Upper lobe of right lung (tissue), 1 donor: Measurements from ENCODE around the gene IL12RB2. TPM values are rescaled to one million over a fixed set of nuclear protein-coding genes. Genes with fewer than 3 reads are reported as not detected.
"Not testable (repeated sequence)": the region's sequence is repeated elsewhere in the genome, so short reads cannot be mapped to it uniquely, and the experiment has no call there.

Source experiments
- ATAC-seq: fragments of 200-7000 bp; cut with Tn5 transposase; one replicate; pipeline ENCODE4 v1.9.1; 2020; ENCODE audit warnings: mild to moderate bottlenecking, moderate library complexity
- DNase-seq: peaks from one replicate; pipeline ENCODE4 v3.0.0-alpha.2; 2020
- H3K27ac ChIP-seq: fragments of 200-600 bp; one replicate; pipeline ENCODE4 v1.8.0; 2022
- H3K27me3 ChIP-seq: fragments of 200-600 bp; one replicate; pipeline ENCODE4 v1.8.0; 2022; ENCODE audit warnings: mild to moderate bottlenecking
- H3K36me3 ChIP-seq: fragments of 200-600 bp; one replicate; pipeline ENCODE4 v1.8.0; 2022
- H3K4me1 ChIP-seq: fragments of 200-600 bp; one replicate; pipeline ENCODE4 v1.8.0; 2022
- H3K4me3 ChIP-seq: fragments of 200-600 bp; one replicate; pipeline ENCODE4 v1.8.0; 2022; ENCODE audit warnings: mild to moderate bottlenecking
- H3K9me3 ChIP-seq: fragments of 200-600 bp; one replicate; pipeline ENCODE4 v1.8.0; 2022
- intact Hi-C: fragments of 100-400 bp; cut with DNase I; formaldehyde crosslinking; loops from one replicate; pipeline ENCODE4 v1.11.0; 2022
- total RNA-seq: library from RNA; stranded (reverse); fragmentation: NEBNext Ultra II Directional; extraction: Animal tissue kit (Norgen Biotek cat#: 25700); gene quantifications from one replicate; pipeline ENCODE4 v1.2.1, GENCODE V29; 2021
- TF ChIP-seq, protein P1 (sequence below): fragments of 200-600 bp; IDR thresholded peaks from one replicate; pipeline ENCODE4 v1.8.0; 2022; ENCODE audit warnings: antibody characterized with exemption
- donor health status: DM: no; HTN: yes; CAD: no; lungs with severe emphysema.

Gene IL12RB2
- total RNA-seq, 1 donor from 2014 or later = 0.87 TPM

DNA sequence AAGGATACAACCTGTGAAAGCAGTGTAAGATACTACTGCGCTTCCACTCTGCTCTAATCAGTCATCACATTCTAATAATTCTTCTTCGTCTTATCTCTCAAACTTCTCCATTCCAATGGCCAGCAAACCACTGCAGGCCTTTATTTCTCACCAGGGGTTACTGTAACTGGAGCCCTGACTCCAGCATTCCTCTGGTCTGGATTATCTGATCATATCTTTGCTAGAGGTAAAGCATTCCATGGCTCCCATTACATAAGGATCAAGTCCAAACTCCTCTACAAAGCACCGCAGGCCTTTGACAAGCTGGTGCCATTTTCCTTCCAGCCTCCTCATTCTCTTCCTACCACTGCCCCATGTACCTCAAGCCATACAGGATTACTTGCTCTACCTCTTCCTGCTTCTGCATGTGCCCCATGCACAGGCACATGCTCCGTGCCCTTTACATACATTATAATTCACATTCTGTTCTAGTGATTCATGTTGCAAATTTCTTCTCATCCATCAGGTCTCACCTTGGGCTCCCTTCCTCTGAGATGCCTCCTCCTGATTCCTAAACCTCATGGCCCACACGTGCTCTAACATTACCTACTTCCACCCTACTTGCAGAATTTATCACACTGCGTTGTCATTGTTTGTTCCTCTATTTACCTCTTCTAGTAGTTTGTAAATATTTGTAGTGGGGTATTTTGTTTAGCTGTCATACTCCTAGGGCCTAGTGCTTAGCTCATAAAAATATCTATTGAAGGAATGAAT lies 131.8 kb downstream of the IL12RB2 start:
- TF ChIP-seq, protein P1, sequence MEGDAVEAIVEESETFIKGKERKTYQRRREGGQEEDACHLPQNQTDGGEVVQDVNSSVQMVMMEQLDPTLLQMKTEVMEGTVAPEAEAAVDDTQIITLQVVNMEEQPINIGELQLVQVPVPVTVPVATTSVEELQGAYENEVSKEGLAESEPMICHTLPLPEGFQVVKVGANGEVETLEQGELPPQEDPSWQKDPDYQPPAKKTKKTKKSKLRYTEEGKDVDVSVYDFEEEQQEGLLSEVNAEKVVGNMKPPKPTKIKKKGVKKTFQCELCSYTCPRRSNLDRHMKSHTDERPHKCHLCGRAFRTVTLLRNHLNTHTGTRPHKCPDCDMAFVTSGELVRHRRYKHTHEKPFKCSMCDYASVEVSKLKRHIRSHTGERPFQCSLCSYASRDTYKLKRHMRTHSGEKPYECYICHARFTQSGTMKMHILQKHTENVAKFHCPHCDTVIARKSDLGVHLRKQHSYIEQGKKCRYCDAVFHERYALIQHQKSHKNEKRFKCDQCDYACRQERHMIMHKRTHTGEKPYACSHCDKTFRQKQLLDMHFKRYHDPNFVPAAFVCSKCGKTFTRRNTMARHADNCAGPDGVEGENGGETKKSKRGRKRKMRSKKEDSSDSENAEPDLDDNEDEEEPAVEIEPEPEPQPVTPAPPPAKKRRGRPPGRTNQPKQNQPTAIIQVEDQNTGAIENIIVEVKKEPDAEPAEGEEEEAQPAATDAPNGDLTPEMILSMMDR = no peak
- H3K27me3 ChIP-seq = no peaks in the 10 kb centered on the region
- no peak overlapping the region for H3K27ac ChIP-seq
- intact Hi-C loops = no loop called here
- H3K4me3 ChIP-seq = no peak overlapping the region
- no peak for DNase-seq
- peaks cover 6% of the 10 kb centered on the region for H3K4me1 ChIP-seq
- no peak for ATAC-seq
- no peaks in the 10 kb centered on the region for H3K36me3 ChIP-seq
- no peaks in the 10 kb centered on the region for H3K9me3 ChIP-seq

DNA sequence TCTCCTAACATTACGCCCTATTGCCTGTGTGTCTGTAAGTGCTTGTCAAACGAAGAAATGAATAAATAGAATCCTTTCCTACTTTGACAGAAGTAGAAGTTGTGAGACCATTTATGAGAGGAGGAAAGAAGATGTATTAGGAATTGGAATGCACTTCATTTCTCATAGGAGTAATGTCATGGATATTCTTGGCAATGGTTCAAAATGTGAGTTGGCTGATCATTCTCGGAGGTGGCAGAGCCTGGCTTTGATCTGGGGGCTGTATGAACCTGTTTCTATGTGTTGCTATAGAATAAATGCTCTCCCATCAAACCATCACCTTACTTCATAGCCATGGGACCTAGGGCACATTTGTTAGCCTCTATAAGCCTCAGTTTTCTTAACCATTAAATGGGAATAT lies 132.7 kb downstream of the IL12RB2 start:
- Histone ChIP-seq H3K27ac (no peak overlapping the region), H3K4me3 (no peak overlapping the region), H3K36me3 (no peaks in the 10 kb centered on the region), H3K4me1 (peaks cover 6% of the 10 kb centered on the region), H3K27me3 (no peaks in the 10 kb centered on the region), H3K9me3 (no peaks in the 10 kb centered on the region)
- intact Hi-C loops = no loop called here
- no peak for DNase-seq
- ATAC-seq = no peak
- TF ChIP-seq, protein P1 = no peak

DNA sequence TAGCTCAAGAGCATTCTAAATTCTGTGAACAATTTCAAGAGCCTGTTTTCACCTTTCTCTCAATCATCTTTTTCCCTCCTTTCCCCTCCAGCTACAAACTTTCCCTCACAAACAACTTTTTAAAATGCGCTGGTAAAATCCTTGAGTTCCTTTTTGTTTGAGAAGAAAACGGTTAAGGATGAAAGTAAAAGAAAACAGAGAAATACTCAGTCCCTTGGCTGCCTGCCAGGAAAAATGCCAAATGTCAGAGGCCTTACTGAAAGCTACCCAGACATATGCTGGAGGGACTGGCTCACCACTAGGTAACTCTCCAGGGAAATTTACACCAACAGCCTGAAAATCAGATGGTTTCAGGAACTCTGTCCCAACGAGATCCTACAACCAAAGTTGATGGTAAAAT lies 133.5 kb downstream of the IL12RB2 start:
- Histone ChIP-seq H3K36me3 (no peaks in the 10 kb centered on the region), H3K9me3 (no peaks in the 10 kb centered on the region), H3K27ac (no peak overlapping the region), H3K4me1 (peaks cover 6% of the 10 kb centered on the region), H3K4me3 (no peak overlapping the region), H3K27me3 (no peaks in the 10 kb centered on the region)
- DNase-seq = no peak
- intact Hi-C loops = no loop called here
- ATAC-seq = no peak
- TF ChIP-seq, protein P1 = no peak

DNA sequence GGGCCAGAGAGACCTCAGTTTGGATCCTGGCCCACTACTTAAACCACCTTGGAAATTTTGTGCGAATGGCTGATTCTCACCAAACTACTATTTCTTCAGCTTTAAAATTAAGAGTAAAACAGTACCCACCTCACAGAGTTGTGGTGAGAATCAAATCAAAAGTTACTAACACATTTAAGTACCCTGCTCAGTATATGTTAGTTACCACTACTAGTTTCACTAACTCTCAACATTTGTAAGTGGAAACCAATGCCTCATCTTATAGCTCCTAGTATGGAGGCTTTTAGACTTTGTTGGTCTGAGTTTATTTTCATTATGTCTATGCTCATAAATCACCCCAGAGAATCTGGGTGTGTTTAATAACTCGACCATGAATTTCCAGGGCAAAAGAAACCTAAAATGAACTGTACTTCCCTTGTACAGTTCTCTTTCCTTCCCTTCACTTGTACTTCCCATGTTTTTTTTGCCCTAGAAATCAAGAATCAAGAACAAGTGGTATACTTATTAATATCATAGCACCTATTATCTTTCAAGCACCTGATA lies 134.1 kb downstream of the IL12RB2 start:
- Histone ChIP-seq H3K36me3 (no peaks in the 10 kb centered on the region), H3K4me3 (no peak overlapping the region), H3K9me3 (no peaks in the 10 kb centered on the region), H3K27ac (no peak overlapping the region), H3K27me3 (no peaks in the 10 kb centered on the region), H3K4me1 (peaks cover 11% of the 10 kb centered on the region)
- TF ChIP-seq, protein P1 = no peak
- intact Hi-C loops = no loop called here
- DNase-seq = no peak
- no peak for ATAC-seq

DNA sequence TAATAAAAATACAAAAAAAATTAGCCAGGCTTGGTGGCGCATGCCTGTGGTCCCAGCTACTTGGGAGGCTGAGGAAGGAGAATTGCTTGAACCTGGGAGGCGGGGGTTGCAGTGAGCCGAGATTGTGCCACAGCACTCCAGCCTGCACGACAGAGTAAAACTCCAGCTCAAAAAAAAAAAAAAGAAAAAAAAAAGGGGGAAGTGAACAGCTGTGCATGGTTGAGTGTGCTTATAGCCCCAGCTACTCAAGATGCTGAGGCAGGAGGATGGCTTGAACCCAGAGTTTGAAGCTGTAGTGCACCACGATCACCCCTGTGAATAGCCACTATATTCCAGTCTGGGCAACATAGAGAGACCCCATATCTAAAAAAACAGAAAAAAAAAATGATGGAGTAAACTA lies 138.3 kb downstream of the IL12RB2 start:
- H3K36me3 ChIP-seq, H3K9me3 ChIP-seq, intact Hi-C loops, ATAC-seq, DNase-seq, H3K27me3 ChIP-seq, H3K27ac ChIP-seq, H3K4me3 ChIP-seq: not testable (repeated sequence)
- peaks cover 16% of the 10 kb centered on the region for H3K4me1 ChIP-seq

Other genes with a start within 250 kb of the IL12RB2 start
- not detected for gene C1orf141, start 172.9 kb upstream of the IL12RB2 start, total RNA-seq
- 0.20 TPM for gene IL23R, start 141.4 kb upstream of the IL12RB2 start, total RNA-seq
- gene SERBP1, start 122.5 kb downstream of the IL12RB2 start, total RNA-seq = 137 TPM